ENCODE results near the gene FBXO36. TPM values are rescaled to one million over a fixed set of nuclear protein-coding genes. Genes with fewer than 3 reads are reported as not detected.

Gene FBXO36
- total RNA-seq, 1 donor from 2014 or later = 13.1 TPM

DNA sequence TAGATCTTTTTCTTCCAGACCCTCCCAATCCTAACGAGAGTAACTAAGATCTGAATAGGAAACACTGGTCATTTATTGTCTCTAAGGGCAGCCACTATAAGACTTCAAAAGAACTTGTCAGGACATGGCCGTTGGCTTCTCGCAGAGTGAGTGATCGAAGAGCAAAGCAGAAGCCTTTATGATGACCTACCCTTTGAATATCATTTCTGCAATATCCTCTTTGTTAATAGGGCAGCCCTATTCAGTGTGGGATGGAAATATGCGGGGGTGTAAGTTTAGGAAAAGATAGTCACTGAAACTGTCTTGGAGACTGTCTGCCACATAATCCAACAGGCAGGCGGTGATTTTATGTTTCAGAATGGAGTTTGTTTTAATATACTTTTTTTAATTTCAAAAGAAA is 70.9 kb downstream of the FBXO36 start:
- Mint-ChIP-seq H3K4me3 (no peak overlapping the region), H3K4me1 (no peaks in the 10 kb centered on the region), H3K36me3 (peaks cover 9% of the 10 kb centered on the region), H3K27ac (no peak overlapping the region), H3K27me3 (ENCODE audit: insufficient read depth, low read depth) (peaks cover 6% of the 10 kb centered on the region), H3K9me3 (no peaks in the 10 kb centered on the region)
- peaks cover 7% of the 10 kb centered on the region for H3K4me1 ChIP-seq
- no peak for DNase-seq (ENCODE audit: low spot score)
- no peaks in the 10 kb centered on the region for H3K79me2 ChIP-seq (ENCODE audit: low read depth)
- no peak overlapping the region for H2AFZ ChIP-seq (replicated peaks)
- no peak overlapping the region for H3K9ac ChIP-seq
- no peak for TF ChIP-seq EZH2 (IDR thresholded peaks at IDR 0.05)
- TF ChIP-seq CTCF (IDR thresholded peaks at IDR 0.05) = no peak
- no peak for TF ChIP-seq EZH2phosphoT487 (IDR thresholded peaks at IDR 0.05)
- H3K9me3 ChIP-seq (ENCODE audit: low read depth) = no peaks in the 10 kb centered on the region
- no peak overlapping the region for H3K27ac ChIP-seq
- H3K4me2 ChIP-seq = no peak overlapping the region
- no peaks in the 10 kb centered on the region for H3K36me3 ChIP-seq
- no peak overlapping the region for H3K4me3 ChIP-seq
- H3K27me3 ChIP-seq = no peaks in the 10 kb centered on the region
- no peaks in the 10 kb centered on the region for H3F3A ChIP-seq (ENCODE audit: low read depth)
- H4K20me1 ChIP-seq (ENCODE audit: low read depth) = no peaks in the 10 kb centered on the region

DNA sequence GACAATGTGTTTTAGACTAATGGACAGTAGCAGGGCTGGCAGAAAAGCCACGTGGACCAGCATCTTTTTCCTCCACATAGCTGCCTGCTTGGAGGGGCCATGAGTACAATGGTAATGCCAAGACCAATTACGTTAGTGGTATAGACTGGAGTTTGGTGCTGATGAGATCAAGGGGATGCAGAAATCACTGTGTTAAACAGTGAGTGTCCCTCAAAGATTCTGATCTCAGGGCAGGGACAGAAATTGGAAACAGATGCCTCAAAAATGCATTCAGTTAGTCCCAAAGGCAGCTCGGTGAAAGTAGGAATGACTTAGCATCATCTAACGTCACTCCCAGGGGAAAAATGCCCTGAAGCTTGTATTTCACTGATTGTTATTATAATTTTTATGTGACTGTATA is 74.0 kb downstream of the FBXO36 start:
- H3K27ac ChIP-seq = no peak overlapping the region
- no peak for TF ChIP-seq EZH2 (IDR thresholded peaks at IDR 0.05)
- no peak for TF ChIP-seq EZH2phosphoT487 (IDR thresholded peaks at IDR 0.05)
- no peak for TF ChIP-seq CTCF (IDR thresholded peaks at IDR 0.05)
- DNase-seq (ENCODE audit: low spot score) = no peak

DNA sequence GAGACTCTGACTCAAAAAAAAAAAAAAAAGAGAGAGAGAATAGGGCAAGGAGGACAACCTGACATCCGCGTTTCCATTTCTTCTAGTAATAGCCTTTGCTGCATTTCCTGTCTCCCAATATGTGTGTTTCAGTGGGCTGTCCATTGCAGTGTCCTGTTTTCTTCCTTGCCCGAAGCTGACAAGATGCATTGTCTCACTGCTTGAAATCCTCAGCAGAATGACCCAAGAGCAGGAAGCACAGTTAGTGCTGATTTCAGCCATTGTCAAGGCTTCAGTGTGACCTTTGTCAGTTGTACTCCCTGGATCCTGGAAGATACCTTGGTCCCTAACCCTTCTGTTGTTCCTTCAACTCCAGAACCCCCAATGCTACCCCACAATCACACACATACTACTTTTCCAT is 75.3 kb downstream of the FBXO36 start:
- Histone ChIP-seq H4K20me1 (ENCODE audit: low read depth) (no peaks in the 10 kb centered on the region), H3K9ac (no peak overlapping the region), H3K4me1 (peaks cover 7% of the 10 kb centered on the region), H3K79me2 (ENCODE audit: low read depth) (no peaks in the 10 kb centered on the region), H3K9me3 (ENCODE audit: low read depth) (no peaks in the 10 kb centered on the region), H3K27me3 (no peaks in the 10 kb centered on the region), H2AFZ (replicated peaks) (no peak overlapping the region), H3K36me3 (no peaks in the 10 kb centered on the region), H3F3A (ENCODE audit: low read depth) (no peaks in the 10 kb centered on the region), H3K4me3 (no peak overlapping the region), H3K4me2 (no peak overlapping the region), H3K27ac (no peak overlapping the region)
- H3K27ac Mint-ChIP-seq = no peak overlapping the region
- peaks cover 4% of the 10 kb centered on the region for H3K27me3 Mint-ChIP-seq (ENCODE audit: insufficient read depth, low read depth)
- no peak for TF ChIP-seq CTCF (IDR thresholded peaks at IDR 0.05)
- no peak for DNase-seq (ENCODE audit: low spot score)
- H3K9me3 Mint-ChIP-seq = no peaks in the 10 kb centered on the region
- peaks cover 7% of the 10 kb centered on the region for H3K36me3 Mint-ChIP-seq
- no peaks in the 10 kb centered on the region for H3K4me1 Mint-ChIP-seq
- H3K4me3 Mint-ChIP-seq = no peak overlapping the region

More for the DNA sequence above, 74.0 kb downstream of the FBXO36 start:
- no peak overlapping the region for H3K4me2 ChIP-seq
- H3K4me1 ChIP-seq = peaks cover 7% of the 10 kb centered on the region
- H4K20me1 ChIP-seq (ENCODE audit: low read depth) = no peaks in the 10 kb centered on the region
- H3K36me3 ChIP-seq = no peaks in the 10 kb centered on the region
- Mint-ChIP-seq H3K27ac (no peak overlapping the region), H3K9me3 (no peaks in the 10 kb centered on the region), H3K36me3 (peaks cover 9% of the 10 kb centered on the region), H3K4me3 (no peak overlapping the region), H3K4me1 (no peaks in the 10 kb centered on the region), H3K27me3 (ENCODE audit: insufficient read depth, low read depth) (peaks cover 4% of the 10 kb centered on the region)
- H3K27me3 ChIP-seq = no peaks in the 10 kb centered on the region
- no peak overlapping the region for H2AFZ ChIP-seq (replicated peaks)
- no peak overlapping the region for H3K4me3 ChIP-seq
- H3K79me2 ChIP-seq (ENCODE audit: low read depth) = no peaks in the 10 kb centered on the region
- H3F3A ChIP-seq (ENCODE audit: low read depth) = no peaks in the 10 kb centered on the region
- no peaks in the 10 kb centered on the region for H3K9me3 ChIP-seq (ENCODE audit: low read depth)
- H3K9ac ChIP-seq = no peak overlapping the region
